ENCODE data around the gene ADCK2. TPM values are rescaled to one million over a fixed set of nuclear protein-coding genes. Genes with fewer than 3 reads are reported as not detected.
"Not testable (repeated sequence)": the region's sequence is repeated elsewhere in the genome, so short reads cannot be mapped to it uniquely, and the experiment has no call there.

ADCK2 gene
- polyA plus RNA-seq, 3 donors = 25.9 to 28.0 (median 25.9) TPM

DNA sequence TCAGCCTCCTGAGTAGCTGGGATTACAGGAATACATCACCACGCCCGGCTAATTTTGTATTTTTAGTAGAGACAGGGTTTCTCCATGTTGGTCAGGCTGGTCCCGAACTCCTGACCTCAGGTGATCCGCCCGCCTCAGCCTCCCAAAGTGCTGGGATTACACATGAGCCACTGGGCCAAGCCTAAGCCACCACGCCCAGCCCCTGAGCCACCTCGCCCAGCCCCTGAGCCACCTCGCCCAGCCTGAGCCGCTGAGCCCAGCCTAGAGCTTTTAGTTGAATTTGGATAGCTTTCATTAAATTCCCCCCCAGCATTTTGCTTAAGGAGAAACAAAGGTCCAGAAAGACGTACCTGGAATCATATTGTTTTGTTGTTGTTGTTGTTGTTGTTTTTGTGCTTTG, 2.9 kb upstream of the ADCK2 start:
- not testable (repeated sequence) for DNase-seq

DNA sequence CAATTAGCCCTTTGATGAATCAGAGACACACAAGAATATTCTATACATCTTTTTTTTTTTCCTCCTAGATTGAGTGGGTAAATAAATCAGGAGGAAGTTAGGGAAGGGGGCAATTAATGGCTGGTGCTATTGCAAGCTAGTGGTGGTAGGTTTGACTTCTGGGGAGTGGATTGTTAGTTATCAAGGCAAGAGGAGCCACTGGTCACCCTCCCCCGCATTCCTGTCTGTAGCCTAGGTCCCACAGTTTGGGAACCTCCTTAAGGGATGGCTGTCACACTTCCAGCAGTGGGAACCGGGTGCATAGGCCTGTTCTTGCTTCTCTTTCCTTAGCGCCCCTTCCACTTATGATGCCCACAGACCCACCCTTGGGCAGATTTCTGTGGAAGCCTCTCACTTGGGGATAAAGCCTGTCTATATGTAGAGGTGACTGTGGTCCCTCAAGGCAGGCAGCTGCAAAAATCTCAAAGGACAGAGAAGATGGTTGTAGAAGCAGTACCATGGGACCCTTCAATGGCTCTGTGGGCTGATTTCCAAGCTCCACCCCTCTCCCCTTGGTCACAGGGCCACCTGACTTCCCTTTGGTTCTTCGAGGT, 2.3 kb upstream of the ADCK2 start:
- no peak for DNase-seq

DNA sequence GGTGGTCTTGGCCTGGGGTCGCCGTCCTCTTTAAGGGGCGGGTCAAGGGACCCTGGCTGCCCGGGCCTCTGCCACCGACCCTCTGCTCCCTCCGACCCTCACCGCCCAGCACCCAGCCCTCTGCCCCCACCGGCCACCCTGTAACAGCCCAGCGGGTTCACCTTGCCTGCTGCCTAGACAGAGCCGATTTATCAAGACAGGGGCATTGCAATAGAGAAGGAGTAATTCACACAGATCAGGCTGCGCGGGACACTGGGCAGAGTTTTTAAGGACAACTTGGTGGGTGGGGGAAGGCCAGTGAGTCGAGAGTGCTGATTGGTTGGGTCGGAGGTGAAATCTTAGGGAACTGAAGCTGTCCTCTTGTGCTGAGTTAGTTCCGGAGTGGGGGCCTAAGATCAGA, 779 bp upstream of the ADCK2 start:
- no peak for DNase-seq

DNA sequence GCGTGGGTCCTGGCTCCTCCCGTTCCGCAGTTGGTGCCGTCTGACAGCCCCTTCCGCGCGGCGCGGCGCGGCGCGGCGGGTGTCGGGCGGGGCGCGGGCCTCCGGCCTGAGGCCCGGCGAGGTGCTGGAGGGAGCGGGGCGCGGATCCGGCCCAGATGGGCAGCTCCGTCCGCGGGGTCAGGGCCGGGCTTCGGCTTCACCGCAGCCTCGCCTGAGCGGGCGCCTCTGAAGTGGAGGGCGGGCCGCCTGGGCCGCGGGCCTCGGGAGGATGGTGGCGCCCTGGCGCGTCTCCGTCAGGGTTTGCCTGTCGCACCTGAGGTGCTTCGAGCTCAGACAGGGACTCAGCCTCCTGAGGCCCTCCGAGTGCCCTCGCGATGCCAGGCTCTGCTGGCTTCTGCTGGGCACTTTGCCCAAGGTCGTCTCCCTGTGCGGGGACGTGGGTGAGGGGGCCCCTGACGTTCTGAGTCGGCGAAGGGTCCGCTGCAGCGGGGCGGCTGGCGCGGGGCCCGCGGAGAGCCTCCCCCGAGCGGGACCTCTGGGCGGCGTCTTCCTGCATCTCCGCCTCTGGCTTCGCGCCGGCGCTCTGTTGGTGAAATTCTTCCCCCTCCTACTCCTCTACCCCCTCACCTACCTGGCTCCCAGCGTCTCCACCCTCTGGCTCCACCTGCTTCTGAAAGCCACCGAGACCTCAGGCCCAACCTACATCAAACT, 473 bp downstream of the ADCK2 start:
- peak; percentile 41 for DNase-seq

DNA sequence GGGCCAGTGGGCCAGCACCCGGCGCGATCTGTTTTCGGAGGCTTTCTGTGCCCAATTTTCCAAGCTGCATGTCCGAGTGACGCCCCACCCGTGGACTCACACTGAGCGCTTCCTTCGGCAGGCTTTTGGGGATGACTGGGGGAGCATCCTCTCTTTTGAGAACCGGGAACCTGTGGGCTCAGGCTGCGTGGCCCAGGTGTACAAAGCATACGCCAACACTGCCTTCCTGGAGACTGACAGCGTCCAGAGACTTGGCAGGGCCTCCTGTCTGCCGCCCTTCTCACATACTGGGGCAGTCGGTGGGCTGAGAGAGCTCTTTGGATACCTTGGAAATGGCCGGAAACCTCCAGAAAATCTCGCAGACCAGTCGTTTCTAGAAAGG, 1.0 kb downstream of the ADCK2 start:
- no peak for DNase-seq

DNA sequence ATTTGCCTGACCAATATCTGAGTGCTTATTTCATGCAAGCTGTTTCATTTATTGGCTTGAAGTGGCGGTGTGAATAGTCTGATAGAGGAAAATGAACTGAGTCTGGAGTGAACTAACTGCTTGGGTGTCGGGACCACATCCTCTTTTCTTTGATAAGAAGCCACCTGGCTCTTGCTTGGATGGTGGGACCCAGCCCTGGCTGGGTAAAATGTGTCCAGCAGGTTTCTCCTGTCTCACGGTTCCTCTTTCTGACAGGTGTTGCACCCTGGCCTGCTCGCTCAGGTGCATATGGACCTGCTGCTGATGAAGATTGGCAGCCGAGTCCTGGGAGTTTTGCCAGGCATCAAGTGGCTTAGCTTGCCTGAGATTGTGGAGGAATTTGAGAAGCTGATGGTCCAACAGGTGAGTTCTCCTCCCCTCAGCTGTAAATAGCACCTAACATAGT, 1.6 kb downstream of the ADCK2 start:
- DNase-seq = no peak

DNA sequence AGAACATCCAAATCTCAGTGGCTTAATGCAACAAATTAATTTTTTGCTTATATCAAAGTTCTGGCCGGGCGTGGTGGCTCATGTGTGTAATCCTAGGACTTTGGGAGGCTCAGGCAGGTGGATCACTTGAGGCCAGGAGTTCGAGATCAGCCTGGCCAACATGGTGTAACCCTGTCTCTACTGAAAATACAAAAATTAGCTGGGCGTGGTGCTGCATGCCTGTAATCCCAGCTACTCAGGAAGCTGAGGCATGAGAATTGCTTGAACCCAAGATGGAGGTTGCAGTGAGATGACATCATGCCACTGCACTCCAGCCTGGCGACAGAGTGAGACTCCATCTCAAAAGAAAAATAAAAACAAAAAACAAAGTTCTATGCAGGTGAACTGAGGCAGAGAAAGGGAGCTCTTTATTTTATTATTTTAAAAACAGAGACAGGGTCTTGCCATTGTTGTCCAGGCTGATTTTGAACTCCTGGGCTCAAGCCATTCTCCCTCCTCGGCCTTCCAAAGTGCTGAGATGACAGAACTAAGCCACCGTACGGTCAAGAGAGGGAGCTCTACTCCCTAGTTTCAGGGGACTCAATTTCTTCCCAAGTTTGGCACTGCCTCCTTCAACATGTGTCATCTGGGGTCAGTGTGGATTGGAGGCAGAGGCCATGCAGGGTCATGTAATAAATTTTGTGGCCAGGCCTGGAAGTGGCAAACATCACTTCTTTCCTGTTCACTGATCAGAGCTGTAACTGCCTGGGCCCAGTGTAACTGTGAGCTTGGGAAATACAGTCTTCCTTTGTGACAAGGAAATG, 2.4 kb downstream of the ADCK2 start:
- DNase-seq = peak; percentile 30

DNA sequence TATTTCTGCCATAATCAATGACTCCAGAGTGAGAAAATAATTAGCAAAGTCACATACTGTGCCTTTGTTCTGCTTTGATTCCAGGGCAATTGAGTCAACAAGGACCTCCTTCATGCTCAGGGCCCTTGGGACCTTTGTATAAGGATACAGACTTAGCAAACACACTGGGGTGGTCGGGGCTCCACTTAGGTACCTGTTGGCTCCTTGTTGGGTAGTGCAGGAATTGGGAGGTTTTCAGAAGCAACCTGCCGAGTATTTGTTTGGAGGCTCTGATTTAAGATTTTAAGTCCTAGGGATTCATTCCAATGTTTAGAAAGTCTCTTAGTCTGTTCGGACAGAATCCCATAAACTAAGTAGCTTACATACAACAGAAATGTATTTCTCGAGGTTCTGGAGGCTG, 3.0 kb downstream of the ADCK2 start:
- no peak for DNase-seq

DNA sequence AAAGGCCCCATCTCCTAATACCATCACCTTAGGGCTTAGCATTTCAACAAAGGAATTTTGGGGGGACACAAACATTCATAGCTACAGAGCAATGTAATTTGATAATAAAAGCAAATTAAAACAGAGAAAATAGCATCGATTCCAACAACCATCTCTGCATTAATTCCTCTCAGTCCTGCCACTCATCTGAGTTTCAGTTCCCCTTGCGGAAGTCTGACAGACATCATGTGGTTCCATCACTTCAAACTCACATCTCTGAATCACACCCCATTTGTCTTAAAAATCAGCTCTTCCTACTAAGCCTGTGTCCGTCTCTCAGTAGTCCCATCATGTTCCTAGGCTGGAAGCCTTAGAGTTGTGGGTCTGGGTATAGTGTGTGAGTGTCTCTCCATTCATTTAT, 3.6 kb downstream of the ADCK2 start:
- no peak for DNase-seq

DNA sequence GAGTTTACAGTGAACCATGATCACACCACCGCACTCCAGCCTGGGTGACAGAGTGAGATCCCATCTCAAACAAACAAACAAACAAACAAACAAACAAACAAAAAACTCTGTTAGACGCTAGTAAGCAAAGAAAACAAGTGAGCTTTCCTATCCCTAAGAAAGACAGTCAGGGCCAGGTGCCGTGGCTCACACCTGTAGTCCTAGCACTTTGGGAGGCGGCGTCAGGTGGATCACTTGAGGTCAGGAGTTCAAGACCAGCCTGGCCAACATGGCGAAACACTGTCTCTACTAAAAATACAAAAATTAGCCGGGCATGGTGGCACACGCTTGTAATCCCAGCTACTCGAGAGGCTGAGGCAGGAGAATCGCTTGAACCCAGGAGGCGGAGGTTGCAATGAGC, 4.2 kb downstream of the ADCK2 start:
- not testable (repeated sequence) for DNase-seq

DNA sequence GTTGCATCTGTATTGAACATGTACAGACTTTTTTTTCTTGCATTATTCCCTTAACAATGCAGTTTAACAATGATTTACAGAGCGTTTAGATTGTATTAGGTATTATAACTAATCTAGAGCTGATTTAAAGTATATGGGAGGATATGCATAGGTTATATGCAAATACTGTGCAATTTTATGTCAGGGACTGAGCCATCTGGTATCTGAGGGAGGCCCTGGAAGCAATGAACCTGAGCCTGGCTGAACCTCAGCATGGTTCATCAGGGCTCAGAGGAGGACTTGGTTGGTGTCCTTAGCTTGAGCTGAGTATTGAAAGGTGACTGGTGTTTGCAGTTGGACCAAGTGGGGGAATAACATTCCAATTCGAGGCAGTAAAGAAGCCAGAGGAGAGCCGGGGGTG, 4.8 kb downstream of the ADCK2 start:
- DNase-seq = no peak

DNA sequence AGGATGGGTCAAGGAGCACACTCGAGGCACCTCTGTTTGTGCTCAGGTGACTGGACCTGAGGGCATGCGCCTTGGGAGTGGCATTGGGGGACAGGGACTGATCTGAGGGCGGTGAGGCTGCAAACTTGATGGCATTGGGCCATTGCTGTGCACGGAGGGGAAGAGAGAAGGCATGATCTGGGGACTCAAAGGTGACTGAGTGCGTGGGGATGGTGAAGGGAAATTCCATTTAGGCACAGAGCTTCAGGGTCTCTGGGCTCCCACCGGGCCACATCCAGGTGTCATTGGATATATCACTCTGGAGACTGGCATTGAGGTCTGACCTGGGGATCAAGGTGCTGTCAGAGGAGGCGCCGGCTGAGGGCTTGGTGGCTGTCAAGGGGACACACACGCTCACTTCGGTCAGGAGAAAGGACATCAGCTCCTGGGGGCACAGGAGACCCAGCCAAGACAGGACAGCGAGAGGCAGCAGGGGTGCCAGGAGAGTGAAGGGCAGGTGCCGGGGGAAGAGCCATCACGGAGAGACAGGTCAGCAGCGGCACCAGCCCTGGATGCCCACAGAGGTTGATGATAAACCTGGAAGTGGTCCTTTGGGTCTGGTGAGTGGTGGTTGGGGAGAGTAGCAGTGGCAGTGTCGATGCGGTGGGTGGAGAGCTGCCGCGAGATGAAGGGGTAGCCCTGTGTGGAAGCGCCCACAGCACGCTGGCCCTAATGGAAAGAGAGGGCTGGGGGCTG, 5.5 kb downstream of the ADCK2 start:
- DNase-seq = no peak

DNA sequence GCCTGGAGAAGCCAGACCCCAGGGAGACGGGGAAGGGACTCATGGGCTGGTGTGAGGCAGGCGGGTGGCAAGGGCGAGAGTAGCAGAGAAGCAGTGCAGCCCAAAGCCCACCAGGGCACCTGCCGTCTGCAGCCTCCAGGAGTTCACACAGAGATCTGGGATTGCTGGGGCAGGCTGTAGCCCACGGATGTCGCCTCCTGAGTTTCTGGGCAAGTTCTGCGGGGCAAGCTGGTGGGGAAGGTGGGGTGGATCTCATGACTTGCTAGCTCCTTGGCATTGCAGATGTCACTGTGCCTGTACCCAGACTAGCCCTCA, 6.0 kb downstream of the ADCK2 start:
- DNase-seq = no peak

DNA sequence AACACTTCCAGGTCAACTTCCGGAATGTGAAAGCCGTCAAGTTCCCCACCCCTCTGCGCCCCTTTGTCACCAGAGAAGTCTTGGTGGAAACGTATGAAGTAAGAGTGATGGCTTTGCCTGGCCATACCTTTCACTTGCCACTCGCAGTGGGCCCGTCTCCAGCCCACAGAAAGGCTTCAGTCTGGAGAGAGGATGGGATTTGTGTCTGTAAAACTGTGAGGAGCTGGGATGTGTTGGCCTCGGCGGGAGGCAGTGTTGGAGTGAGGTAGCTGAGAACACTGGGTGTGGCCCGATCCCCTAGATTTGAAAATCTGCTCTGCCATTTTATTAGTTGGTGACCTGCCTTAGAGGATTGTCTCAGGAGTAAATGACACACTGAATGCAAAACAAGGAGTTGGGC, 6.4 kb downstream of the ADCK2 start:
- no peak for DNase-seq

DNA sequence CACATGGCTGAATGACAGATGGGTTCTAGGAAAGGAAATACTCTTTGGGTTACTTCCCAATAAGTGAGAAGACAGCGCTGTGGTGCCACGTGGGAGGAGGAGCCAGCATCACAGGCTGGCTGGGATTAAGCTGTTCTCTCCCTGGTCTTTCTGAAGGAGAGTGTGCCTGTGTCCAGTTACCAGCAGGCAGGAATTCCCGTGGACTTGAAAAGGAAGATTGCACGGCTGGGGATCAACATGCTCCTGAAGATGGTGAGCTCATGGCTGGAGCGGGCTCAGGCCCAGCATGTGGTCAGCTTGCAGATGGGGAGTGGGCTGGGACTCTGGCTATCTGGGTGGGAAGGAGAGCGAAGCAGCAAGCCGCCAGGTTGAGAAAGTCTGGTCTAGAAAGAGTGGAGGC, 8.1 kb downstream of the ADCK2 start:
- DNase-seq = no peak

DNA sequence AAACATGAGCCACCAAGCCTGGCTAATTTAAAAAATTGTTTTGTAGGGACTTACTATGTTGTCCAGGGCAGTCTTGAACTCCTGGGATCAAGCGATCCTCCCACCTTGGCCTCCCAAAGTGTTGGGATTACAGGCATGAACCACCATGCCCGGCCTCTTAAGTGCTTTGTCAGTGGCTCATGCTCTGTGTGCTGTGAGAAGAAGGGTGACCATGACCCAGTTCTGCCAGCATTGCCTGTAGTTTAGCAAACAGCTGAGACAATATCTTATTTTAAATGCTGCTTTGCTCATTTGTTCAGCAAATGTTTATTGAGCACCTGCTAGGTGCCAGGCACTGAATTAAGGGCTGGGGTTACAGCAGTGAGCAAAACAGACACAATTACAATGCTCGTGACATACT, 9.0 kb downstream of the ADCK2 start:
- no peak for DNase-seq

DNA sequence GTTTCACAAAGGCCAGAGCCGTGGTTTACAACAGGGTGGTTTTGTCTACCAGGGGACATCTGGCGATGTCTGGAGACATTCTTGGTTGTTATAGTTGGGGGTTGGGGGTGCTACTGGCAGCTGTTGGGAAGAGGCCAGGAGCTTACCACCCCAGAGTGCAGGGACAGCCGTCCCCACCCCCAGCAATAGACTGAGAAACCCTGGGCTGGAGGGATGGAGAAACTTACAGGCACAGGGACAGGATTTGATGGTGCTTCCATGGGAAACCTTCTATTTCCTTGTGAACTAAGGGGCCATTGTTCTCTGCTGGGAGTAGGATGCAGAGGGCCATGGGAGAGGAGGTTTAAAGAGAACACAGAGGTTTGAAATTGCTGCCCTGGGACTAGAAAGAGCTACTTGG, 10.9 kb downstream of the ADCK2 start:
- no peak for DNase-seq

DNA sequence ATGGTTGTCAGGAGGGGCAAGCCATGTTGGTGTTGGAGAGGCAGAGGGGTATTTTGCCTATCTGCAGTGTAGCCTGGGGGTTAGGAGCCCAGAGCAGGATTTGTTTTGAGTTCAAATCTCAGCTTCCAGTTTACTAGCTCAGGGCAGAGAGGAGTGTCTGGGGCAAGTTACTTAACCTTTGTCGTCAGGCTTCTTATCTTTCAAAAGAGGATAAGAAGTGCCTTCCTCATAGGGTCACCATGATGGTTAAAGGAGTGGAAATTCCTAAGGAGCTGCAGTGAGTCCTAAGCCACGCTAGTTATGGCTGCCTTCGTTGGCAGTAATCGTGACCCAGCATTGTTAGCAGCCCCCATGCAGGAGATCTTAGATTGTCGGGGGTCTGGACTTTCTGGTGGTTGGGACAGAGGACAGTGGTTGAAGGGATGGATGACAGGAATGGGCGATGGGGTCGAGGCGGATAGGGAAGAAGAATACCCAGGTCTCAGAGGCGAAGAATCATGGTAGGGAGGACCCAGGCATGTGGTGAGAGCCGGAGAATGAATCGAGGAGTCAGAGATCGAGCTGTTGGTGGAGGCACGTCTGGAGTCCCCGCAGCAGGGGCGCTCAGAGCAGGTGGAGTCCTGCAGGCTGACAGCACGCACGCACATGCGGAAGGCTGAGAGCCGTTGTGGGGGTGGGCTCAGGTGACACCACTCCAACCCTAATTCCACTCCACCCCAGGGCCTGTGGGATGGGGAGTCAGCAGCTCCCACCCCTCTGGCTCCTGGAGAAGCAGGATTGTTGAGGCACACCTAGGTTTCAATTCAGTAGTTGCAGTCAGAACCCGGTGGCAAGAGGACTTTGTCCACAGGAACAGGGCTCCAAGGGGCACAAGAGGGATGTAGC, 11.6 kb downstream of the ADCK2 start:
- no peak for DNase-seq

DNA sequence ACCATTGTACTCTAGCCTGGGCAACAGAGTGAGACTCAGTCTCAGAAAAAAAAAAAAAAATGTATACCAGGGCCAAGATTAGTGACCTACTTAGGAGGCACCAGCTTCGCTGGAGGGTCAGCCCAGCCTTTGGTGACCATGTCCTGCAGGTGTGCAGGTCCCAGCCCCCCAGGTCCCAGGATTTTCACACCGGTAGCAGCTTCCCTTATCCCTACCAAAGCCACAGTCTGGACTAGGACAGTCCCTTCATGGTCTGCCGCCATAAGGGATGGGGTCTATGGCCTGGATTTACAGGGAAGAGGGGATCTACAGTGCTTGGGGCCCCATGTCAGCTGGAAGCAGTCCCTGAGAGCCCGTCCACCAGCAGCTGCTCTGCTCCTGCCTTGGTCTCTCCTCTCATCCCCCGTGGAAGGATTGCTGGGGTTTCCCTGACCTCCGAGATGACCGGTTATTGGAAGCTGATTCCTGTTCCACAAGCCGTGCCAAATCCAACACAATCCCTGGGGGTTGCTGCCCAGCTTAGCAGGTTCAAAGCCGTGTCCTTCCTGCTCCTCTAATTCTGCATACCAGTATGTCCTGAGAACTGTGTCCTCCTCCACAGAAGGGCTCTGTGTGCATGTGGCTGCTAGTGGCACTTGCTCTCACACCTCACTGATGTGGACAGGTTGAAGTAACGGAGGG, 12.8 kb downstream of the ADCK2 start:
- DNase-seq = no peak

DNA sequence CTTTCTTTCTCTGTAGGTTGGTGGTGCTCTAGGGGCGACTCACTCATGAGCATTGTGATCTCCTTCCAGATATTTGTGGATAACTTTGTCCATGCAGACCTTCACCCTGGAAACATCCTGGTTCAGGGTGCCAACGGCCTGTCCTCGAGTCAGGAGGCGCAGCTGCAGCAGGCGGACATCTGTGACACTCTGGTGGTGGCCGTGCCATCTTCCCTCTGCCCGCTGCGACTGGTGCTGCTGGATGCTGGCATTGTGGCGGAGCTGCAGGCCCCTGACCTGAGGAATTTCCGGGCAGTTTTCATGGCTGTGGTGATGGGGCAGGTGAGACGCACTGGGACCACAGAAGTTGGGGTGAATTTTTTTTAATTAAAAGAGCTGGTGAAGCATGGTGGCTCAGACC, 14.2 kb downstream of the ADCK2 start:
- DNase-seq = no peak

DNA sequence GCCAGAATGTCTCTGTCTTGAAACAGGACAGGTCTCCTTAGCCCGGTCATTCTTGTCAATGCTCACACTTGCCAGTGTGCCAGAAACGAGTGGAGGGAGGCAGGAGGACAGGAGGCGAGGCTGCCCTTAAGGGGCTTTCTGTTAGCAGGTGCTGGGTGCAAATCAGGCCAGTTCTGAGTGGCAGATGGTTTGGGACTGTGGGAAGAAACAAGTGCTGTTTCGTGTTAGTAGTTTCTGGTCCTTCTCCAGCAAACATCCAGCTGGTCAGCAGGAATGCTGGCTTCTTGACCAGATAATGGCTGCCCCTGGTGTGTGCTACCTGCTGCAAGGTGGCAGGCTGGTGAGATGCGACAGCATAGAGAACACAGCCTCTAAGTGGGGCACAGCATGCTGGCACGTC, 15.6 kb downstream of the ADCK2 start:
- no peak for DNase-seq

Data from renal pelvis (tissue), 4 donors.